ENCODE data around the gene ARHGEF10L.

DNA sequence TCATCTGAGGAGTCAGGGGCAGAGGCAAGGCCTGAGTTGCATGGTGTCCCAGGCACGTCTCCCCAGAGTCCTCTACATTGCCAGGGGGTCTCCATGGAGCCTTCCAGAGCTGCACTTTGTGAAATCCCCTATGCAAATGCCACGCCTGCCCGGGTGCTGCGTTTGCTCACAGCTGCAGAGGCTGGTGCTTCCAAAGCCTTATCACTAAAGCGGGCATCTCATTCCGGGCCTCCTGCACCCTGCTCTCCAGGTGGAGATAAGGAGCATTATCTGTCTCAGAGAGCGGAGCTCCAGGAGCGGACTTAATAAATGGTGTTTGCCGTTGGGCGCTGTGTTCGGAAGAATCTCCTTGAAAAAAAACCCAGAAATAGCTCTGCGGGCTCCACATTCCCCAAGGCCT is 189.8 kb downstream of the ARHGEF10L start:
- TF ChIP-seq, protein P1, sequence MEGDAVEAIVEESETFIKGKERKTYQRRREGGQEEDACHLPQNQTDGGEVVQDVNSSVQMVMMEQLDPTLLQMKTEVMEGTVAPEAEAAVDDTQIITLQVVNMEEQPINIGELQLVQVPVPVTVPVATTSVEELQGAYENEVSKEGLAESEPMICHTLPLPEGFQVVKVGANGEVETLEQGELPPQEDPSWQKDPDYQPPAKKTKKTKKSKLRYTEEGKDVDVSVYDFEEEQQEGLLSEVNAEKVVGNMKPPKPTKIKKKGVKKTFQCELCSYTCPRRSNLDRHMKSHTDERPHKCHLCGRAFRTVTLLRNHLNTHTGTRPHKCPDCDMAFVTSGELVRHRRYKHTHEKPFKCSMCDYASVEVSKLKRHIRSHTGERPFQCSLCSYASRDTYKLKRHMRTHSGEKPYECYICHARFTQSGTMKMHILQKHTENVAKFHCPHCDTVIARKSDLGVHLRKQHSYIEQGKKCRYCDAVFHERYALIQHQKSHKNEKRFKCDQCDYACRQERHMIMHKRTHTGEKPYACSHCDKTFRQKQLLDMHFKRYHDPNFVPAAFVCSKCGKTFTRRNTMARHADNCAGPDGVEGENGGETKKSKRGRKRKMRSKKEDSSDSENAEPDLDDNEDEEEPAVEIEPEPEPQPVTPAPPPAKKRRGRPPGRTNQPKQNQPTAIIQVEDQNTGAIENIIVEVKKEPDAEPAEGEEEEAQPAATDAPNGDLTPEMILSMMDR (IDR thresholded peaks at IDR 0.05): no peak
- TF ChIP-seq EZH2phosphoT487 (IDR thresholded peaks at IDR 0.05) (no peak), EZH2 (IDR thresholded peaks at IDR 0.05) (no peak)

Measured in neural progenitor cell (in vitro differentiated cells).